HG03095 (cell line): ENCODE data around the gene FMNL1.

Source experiments
- ATAC-seq: cut with Tn5 transposase; IDR thresholded peaks from one replicate; pipeline ENCODE4 v1.9.1; 2021; ENCODE audit warnings: moderate library complexity; ENCODE audit not compliant: unreplicated experiment

Gene FMNL1

GRCh38 chr17:45296833-45297124 is 75.1 kb downstream of the FMNL1 start:
- ATAC-seq = no peak
